NCI-H1436 (cell line): ENCODE measurements around the gene SELE.

Experiments
- DNase-seq: peaks from one replicate; lab custom pipeline; 2025; lab: John Stamatoyannopoulos, UW

The SELE gene

GRCh38 chr1:169733924-169734323 lies at the start of gene SELE:
SELE (minus strand) TSS chr1:169734079; CDS start chr1:169733612, 467 bp downstream.
- DNase-seq, result no peak

- no peak for DNase-seq
Observed at GRCh38 chr1:169782596-169782995, 48.7 kb upstream of the SELE start.

- DNase-seq, result no peak
Observed at GRCh38 chr1:169779970-169780369, 46.1 kb upstream of the SELE start.

- DNase-seq, result no peak
Observed at GRCh38 chr1:169779150-169779549, 45.3 kb upstream of the SELE start.

- no peak for DNase-seq
Observed at GRCh38 chr1:169776440-169776839, 42.6 kb upstream of the SELE start.

GRCh38 chr1:169768161-169768560 lies 34.3 kb upstream of the SELE start:
- no peak for DNase-seq

GRCh38 chr1:169765580-169766331 lies 31.9 kb upstream of the SELE start:
- DNase-seq, result no peak

- DNase-seq, result no peak
Observed at GRCh38 chr1:169764919-169765318, 31.0 kb upstream of the SELE start.

- no peak for DNase-seq
Observed at GRCh38 chr1:169762699-169763098, 28.8 kb upstream of the SELE start.

GRCh38 chr1:169759038-169759437 lies 25.2 kb upstream of the SELE start:
- no peak for DNase-seq

GRCh38 chr1:169753549-169753948 lies 19.7 kb upstream of the SELE start:
- DNase-seq, result no peak

GRCh38 chr1:169750041-169750440 lies 16.2 kb upstream of the SELE start:
- DNase-seq, result no peak

GRCh38 chr1:169746550-169746949 lies 12.7 kb upstream of the SELE start:
- no peak for DNase-seq

- no peak for DNase-seq
Observed at GRCh38 chr1:169745015-169745861, 11.4 kb upstream of the SELE start.

GRCh38 chr1:169741666-169742394 lies 8.0 kb upstream of the SELE start:
- DNase-seq, result no peak

GRCh38 chr1:169739980-169740379 lies 6.1 kb upstream of the SELE start:
- no peak for DNase-seq

- no peak for DNase-seq
Observed at GRCh38 chr1:169731446-169731845, 2.4 kb downstream of the SELE start.

- DNase-seq, result no peak
Observed at GRCh38 chr1:169729991-169730390, 3.9 kb downstream of the SELE start.

GRCh38 chr1:169727307-169727706 lies 6.6 kb downstream of the SELE start:
- DNase-seq, result no peak

- no peak for DNase-seq
Observed at GRCh38 chr1:169726851-169727250, 7.0 kb downstream of the SELE start.

- DNase-seq, result no peak
Observed at GRCh38 chr1:169725930-169726329, 7.9 kb downstream of the SELE start.

- no peak for DNase-seq
Observed at GRCh38 chr1:169724168-169724567, 9.7 kb downstream of the SELE start.

GRCh38 chr1:169723763-169724162 lies 10.1 kb downstream of the SELE start:
- DNase-seq, result no peak
